GM21447 (cell line): ENCODE results near the gene SEMA3E.
"Not testable (repeated sequence)": the region's sequence is repeated elsewhere in the genome, so short reads cannot be mapped to it uniquely, and the experiment has no call there.

ENCODE experiments used
- ATAC-seq: cut with Tn5 transposase; IDR thresholded peaks from one replicate; pipeline ENCODE4 v1.9.1; 2021; ENCODE audit not compliant: unreplicated experiment

Gene SEMA3E

DNA sequence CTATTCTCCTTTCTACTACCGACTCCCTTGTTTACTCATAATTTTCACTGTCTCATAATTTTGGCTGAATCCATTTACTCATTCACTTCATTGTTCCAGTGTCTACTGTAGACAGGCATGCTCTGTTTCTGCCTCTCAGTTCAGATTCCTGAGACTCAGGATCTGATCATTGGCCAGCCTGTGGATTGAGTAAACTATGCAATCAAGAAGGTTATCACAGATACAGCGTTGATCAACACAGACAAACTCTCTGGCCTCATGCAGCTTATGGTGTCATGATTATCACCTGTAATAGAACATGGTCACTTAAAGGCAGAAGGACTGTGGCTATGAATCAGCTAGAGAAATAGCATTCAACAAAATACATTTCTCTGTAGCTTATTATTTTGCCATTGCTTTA lies 86.0 kb downstream of the SEMA3E start:
- ATAC-seq = no peak

- no peak for ATAC-seq
Measured at GRCh38 chr7:83562289-83562688, 86.7 kb downstream of the SEMA3E start.

DNA sequence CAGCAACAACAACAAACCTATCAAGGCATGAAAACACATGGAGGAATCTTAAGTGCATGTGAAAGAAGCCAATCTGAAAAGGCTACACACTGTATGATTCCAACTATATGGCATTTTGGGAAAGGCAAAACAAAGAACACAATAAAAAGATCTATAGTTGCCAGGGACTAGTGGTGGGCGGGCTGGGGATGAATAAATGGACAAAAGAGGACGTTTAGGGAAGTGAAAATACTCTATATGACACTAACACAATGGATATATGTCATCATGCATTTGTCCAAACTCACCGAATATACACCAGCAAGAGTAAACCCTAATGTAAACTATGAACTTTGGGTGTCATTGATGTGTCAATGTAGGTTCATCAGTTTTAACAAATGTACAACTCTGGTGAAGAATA lies 89.1 kb downstream of the SEMA3E start:
- no peak for ATAC-seq

- not testable (repeated sequence) for ATAC-seq
Measured at GRCh38 chr7:83552556-83552955, 96.4 kb downstream of the SEMA3E start.

DNA sequence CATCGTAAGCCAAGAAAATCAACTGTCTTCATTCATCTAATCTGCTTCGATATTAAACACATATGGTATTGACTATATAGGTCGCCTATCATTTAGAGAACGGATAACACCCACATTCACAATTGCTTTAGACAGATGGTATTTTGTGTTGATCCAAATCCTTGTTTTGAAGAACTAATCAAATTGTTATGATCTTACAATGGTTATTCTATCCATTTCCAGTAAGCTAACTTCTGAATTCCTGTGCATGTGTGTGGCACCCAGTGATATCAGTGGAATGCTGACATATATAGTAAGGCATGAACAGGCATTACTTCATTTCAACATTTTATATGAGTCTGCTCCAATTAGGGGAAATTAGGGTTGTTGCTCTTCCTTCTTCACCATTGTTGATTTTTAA lies 98.8 kb downstream of the SEMA3E start:
- ATAC-seq = no peak

GRCh38 chr7:83548250-83548649 lies 100.7 kb downstream of the SEMA3E start:
- ATAC-seq = no peak

- peak; percentile 58 for ATAC-seq
Measured at GRCh38 chr7:83547526-83547925, 101.4 kb downstream of the SEMA3E start.

- ATAC-seq = no peak
Measured at GRCh38 chr7:83546586-83546985, 102.4 kb downstream of the SEMA3E start.

GRCh38 chr7:83541187-83541960 lies 107.6 kb downstream of the SEMA3E start:
- no peak for ATAC-seq

GRCh38 chr7:83534488-83534887 lies 114.5 kb downstream of the SEMA3E start:
- ATAC-seq = no peak

DNA sequence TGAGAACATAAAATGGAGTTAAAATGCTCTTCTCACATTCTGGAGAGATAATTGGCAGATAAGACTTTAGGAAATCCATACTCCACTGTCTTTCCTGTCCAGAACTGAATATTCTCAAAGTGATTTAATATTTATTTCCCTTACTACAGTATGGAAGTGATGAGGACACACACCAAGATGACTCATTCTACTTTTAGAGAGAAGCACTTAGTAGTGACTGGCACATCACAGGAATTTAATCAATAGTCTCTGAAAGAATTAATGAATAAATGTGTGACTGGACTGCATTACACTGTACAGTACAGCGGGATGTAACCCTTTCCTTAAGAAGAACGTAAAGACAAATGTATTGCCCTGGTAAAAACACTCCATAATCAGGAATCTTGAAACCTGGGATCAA lies 116.7 kb downstream of the SEMA3E start:
- ATAC-seq = no peak

GRCh38 chr7:83531766-83532165 lies 117.2 kb downstream of the SEMA3E start:
- ATAC-seq = no peak

DNA sequence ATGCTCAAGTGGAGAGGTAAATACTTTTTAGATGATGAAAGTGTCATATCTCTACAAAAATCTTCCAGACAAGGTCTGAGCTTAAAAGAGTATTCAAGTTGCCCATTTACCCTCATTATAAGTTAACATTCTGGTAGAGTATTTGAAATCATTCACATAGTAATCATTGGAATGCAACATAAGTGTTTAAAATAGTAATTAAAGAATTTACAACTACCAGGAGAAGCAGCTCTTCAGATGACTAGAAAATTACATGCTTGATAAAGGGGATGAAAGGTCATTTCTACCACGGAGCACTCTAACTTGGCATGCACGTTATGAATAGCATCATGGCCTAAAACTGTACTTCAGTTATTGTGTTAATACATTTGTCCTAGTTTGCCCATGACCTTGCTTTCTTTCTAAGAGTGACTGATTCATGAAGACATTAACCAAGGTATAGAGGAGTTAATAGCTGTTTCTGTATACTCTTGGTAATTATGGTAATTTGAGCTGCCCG lies 120.0 kb downstream of the SEMA3E start:
- ATAC-seq = no peak

DNA sequence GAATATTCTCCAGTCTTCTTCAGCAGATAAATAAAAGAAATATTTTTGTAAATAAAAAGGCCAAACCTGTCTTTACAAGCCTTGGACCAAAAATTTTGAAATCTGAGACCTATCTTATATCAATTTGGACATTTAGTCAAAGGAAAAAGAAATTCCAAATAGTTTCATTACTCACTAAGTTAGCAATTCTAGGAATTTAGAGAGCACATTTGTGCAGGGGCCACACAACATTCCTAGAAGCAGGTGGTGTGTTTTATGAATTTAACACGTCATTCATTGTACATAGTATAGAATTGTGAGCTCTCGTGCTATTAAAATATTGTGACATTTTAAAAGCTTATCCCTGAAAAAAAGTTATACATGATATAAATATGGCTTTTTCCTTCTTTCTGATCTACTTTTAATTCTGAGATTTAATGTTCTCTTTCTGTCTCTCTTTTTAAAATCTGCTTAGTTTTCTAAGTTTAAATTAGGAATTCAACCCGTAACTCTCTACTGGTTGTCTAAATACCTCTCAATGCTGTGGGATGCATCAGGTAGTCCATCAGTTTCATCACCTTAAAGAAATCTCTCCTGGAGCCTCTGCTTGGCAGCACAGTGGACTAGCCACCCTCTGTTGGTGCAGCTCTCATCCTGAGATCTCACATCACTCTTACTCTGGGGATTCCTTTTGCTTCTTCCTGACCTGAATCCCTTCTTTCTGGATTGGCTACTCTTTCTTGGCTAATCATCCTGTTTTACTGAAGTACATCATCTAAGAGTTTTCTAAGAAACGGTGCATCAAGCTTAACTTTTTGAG lies 124.5 kb downstream of the SEMA3E start:
- no peak for ATAC-seq

DNA sequence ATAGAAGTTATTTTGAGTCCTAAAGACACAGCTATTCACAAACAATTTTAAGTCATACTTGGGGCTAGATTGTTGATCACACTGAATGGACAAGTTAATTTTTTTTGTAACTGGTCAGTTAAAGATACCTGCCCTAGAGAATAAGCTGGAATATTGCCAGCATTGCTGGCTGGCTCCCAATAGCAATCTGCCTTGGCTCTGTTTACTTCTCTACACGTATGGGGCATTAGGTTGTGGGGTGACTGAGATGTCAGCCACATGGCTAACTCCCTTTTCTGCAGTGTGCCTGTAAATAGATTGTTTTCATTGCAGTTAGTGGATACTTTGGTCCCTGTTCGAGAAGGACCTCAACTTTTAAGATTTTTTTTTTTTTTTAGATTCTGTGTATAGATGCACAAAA lies 128.2 kb downstream of the SEMA3E start:
- ATAC-seq = no peak

- ATAC-seq = no peak
Measured at GRCh38 chr7:83519240-83519639, 129.7 kb downstream of the SEMA3E start.

- no peak for ATAC-seq
Measured at GRCh38 chr7:83517035-83517700, 131.8 kb downstream of the SEMA3E start.

DNA sequence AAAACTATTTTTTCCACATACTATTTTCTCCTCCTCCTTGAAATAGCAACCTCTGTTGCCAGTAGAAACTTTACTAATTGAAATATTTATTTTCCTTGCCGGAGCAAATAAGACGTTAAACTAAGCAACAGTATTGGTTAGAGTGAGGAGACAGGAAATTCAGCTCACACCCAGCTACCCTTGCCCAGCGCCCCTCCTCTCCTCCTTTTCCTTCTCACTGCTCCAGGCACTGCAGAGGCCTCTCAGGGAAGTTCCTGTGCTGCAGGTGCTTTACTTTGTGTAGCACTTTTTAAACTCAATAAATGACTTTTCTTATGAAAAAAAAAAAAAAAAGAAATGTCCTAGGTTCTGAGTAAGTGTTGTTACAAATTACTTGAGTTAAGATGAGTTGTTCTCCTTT lies 134.0 kb downstream of the SEMA3E start:
- ATAC-seq = no peak

DNA sequence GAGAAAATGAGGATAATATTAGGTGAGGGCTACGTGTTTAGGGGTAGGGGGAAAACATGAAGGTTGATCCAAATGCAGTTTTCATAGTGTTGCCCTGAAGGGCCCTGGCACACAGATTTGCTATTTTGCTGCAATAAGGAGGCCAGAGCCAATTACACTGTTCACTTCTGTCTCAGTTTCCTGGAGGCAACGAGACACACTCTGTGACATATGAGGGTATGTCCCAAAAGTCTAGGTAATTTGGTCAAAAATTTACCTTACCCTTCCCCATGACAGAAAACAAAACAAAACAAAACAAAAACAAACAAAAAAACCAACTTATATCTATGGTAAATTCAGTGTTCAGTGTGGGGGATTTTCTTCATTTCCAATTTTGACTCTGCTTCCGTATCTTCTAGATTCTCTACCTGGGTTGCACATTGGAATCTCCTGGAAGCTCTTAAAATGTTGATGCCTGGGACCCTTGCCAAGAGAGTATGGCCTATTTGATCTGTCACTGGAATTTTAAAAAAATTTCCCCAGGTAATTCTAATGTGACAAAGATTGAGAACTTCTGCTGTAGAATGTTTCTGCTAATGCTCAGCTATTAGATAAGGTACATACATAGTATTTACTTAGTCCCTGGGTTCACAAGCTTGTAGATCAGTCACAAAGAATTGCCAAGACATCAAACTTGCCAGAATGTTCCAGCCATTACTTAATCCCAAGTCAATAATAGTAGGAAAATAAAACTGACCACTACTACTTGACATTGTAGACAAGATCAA lies 139.5 kb downstream of the SEMA3E start:
- no peak for ATAC-seq

DNA sequence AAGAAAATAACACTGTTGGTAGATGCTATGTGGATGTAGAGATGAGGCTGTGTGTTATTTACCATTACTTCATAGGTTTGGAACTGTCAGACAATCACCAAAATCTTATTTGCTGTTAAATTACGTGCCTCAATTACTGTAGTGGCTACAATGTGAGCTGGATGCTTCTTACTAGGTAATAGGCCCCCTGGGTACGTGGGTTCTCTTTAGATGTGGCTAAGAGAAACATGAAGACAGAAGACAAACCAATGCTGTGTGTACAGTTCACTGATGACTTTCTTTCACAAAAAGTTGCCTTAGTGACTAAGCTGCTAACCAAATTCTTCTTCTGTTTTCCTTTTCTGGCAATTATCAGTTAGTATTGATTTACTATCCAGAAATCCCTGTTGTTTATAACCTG lies 144.6 kb downstream of the SEMA3E start:
- no peak for ATAC-seq

DNA sequence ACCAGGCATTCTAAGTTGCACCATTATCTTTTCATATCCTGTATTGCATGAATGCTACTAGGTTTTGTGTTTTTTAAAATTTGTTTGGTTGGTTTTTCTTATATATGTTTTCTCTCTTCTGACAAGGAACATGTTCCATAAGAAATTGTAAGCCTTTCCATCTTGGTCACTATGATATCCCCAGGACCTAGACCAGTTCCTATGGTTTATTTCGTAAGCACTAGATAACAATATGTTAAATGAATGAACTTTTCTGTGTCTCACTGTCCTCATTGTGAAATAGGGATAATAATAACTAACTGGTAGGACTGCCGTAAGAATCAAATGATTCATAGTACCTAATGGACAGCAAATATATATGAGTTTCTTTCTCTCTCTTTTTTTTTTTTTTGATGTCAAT lies 146.3 kb downstream of the SEMA3E start:
- no peak for ATAC-seq
